AG04449 (cell line): ENCODE data around the gene THSD8.

Experiments used
- CTCF ChIA-PET: fragments of 350-600 bp; formaldehyde crosslinking; extraction: SDS; loops from one replicate; lab custom pipeline; 2021; ENCODE audit warnings: antibody characterized with exemption; lab: Yijun Ruan, JAX
- POLR2A ChIA-PET: fragments of 400-600, 350-600 bp; formaldehyde crosslinking; extraction: SDS; loops from one replicate; lab custom pipeline; 2020; ENCODE audit warnings: antibody characterized with exemption, inconsistent platforms; lab: Yijun Ruan, JAX
- DNase-seq: peaks from one replicate; pipeline ENCODE4 v3.0.0-alpha.2; 2010; ENCODE audit warnings: low read depth, low spot score
- H3K4me3 ChIP-seq: 2 replicates; pipeline ENCODE4 v1.5.1; 2011; ENCODE audit warnings: low read depth, mild to moderate bottlenecking, control low read depth, low read length
- TF ChIP-seq, protein P1 (sequence below): IDR thresholded peaks from one replicate; pipeline ENCODE4 v1.5.1; 2011; ENCODE audit warnings: mild to moderate bottlenecking, moderate library complexity, low read length, control low read depth, inconsistent platforms; ENCODE audit not compliant: insufficient read depth; ENCODE audit errors: missing control alignments

The THSD8 gene

DNA sequence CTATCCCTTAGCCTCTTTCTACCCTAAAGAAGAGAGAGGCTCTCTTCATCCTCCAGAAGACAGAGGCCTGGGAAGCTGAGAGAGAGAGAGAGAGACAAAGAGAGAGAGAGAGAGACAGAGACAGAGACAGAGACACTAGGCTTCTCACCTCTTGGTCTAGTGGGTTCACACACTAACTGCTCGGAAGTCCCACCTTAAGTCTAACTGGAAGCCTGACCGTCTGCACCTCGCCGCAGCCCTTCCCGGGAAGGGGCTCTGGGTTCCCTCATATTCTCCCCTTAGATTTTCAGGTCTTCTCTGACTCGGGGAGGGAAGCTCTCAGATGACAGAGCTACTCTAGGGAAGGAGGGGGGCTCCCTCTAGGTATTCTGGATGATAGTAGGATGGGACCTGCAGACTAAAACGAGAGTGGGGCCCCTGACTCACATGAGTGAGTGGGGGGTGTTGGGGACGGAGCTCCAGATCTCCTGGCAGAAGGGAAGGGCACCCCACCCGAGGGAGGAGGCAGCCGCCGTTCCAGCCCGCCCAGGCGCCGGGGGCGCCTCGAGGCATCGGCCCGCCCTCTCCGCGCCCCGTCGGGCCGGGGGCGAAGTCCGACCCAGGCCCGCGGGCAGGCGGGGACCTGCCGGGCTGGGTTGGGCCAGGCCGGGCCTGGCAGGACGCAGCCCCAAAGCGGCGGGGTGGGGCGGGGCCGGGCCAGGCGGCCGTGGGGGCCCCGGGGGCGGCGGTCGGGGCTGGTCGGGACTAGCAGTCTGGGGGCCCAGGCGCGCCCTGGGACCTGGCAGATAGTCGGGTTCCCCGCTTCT, 12.6 kb upstream of the THSD8 start:
- ChIA-PET POLR2A (interaction anchor here (0.5 to 1.4 kb wide), 7 partner anchors 9 to 364 kb away, joined by 3 to 5 read pairs (median 3); partner anchors contain the start of gene FARSA), CTCF (interaction anchor here (1.1 to 4.7 kb wide), 9 partner anchors 7 to 58 kb away, joined by 3 to 58 read pairs (median 11); partner anchors contain the start of genes PRDX2 and THSD8)
- TF ChIP-seq, protein P1, sequence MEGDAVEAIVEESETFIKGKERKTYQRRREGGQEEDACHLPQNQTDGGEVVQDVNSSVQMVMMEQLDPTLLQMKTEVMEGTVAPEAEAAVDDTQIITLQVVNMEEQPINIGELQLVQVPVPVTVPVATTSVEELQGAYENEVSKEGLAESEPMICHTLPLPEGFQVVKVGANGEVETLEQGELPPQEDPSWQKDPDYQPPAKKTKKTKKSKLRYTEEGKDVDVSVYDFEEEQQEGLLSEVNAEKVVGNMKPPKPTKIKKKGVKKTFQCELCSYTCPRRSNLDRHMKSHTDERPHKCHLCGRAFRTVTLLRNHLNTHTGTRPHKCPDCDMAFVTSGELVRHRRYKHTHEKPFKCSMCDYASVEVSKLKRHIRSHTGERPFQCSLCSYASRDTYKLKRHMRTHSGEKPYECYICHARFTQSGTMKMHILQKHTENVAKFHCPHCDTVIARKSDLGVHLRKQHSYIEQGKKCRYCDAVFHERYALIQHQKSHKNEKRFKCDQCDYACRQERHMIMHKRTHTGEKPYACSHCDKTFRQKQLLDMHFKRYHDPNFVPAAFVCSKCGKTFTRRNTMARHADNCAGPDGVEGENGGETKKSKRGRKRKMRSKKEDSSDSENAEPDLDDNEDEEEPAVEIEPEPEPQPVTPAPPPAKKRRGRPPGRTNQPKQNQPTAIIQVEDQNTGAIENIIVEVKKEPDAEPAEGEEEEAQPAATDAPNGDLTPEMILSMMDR: no peak
- H3K4me3 ChIP-seq: peak overlapping the region; percentile 55
- no peak for DNase-seq

DNA sequence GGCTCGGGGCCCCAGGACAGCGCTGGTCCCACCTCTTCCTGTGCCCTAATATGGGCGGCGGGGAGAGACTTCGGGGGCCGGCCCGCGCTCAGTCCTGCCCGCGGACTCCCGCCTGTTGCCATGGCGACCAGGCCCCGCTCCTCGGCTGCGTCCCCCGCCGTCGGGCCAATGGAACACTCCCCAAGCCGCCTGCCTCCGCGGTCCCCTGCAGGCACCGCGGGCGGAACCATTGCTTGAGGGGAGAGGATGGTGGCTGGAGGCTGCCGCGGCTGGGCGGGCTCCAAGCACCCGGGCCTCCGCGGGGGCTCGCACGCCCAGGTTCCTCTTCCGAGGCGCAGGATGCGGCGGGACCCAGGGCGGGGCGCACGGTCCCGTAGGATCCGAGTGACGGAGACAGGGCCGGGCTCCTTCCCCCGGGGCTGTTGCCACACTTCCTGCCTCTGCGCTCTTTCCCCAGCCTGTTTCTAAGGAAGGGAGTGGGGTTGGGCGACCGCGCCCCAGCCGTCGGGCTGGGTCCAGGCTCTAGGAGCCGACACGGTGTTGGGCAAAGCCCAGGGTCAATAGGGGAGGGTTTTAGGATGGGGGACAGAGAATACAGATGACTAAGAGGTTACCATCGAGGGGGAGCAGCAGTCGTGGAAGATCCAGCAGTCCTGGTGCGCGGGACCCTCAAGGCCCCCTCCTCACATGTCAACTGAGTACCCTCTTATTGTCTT, 11.8 kb upstream of the THSD8 start:
- ChIA-PET POLR2A (interaction anchor here (0.6 to 4.4 kb wide), 4 partner anchors 8 to 143 kb away, joined by 3 to 51 read pairs (median 4); partner anchors contain the start of gene FARSA), CTCF (interaction anchor here (1.0 to 18.0 kb wide), 10 partner anchors 12 to 57 kb away, joined by 3 to 1565 read pairs (median 11); partner anchors contain the start of genes BEST2, HOOK2, PRDX2 and RNASEH2A)
- H3K4me3 ChIP-seq: peak overlapping the region; percentile 55
- TF ChIP-seq, protein P1: no peak
- no peak for DNase-seq

DNA sequence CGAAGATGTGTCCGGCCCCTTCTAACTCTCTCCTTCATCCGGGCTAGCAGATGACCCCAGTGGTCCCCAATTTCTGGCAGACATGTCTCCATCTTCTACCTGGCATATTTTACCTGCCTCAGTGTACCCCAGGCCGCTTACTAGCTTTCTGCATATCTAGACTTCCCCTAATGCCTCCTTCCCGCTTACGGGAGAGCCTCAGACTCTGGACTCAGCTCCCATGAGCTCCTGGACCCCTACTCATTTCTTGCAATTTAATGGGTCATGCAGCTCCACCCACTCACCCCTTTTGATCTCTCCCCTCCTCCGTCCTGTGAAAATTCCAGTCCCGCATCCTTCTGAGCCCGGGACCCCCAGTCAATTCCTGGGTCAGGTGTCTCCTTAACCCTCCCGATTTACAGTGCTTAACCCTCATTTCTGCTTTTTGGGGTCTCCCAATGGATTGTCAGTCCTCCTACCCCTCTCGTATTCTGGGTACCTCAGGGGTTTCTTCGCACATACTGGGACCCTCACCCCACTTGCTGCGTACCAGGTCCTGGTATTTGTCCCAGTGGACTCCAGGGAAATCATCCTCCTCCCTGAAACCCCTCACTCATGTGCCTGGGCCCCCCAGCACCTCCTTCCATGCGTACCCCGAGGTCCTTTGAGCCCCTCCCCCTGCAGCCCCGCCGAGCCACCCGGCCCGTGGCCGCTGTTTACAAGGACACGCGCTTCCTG, 11.1 kb upstream of the THSD8 start:
- POLR2A ChIA-PET: interaction anchor here (0.6 to 4.4 kb wide), 29 partner anchors 8 to 942 kb away, joined by 3 to 158 read pairs (median 4); partner anchors contain the start of genes FBXW9, GET3, RAD23A and RNASEH2A
- CTCF ChIA-PET: interaction anchor here (1.0 to 18.0 kb wide), 5 partner anchors 9 to 57 kb away, joined by 3 to 1565 read pairs (median 7); partner anchors contain the start of genes BEST2, HOOK2, RNASEH2A and TRIR
- TF ChIP-seq, protein P1: no peak
- peak overlapping the region; percentile 55 for H3K4me3 ChIP-seq
- no peak for DNase-seq

DNA sequence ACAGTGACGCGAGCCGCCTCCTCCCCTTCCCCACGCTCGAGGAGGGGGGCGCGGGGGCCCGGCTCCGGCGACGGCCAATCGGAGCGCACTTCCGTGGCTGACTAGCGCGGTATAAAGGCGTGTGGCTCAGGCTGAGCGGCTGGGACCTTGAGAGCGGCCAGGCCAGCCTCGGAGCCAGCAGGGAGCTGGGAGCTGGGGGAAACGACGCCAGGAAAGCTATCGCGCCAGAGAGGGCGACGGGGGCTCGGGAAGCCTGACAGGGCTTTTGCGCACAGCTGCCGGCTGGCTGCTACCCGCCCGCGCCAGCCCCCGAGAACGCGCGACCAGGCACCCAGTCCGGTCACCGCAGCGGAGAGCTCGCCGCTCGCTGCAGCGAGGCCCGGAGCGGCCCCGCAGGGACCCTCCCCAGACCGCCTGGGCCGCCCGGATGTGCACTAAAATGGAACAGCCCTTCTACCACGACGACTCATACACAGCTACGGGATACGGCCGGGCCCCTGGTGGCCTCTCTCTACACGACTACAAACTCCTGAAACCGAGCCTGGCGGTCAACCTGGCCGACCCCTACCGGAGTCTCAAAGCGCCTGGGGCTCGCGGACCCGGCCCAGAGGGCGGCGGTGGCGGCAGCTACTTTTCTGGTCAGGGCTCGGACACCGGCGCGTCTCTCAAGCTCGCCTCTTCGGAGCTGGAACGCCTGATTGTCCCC, 10.4 kb upstream of the THSD8 start, which contains the start of gene JUNB:
Gene JUNB, plus strand, starts transcription at position 142 of the 706 bp plus-strand sequence. Its CDS starts 286 bp downstream, at position 428.
- CTCF ChIA-PET: interaction anchor here (1.0 to 18.0 kb wide), 5 partner anchors 9 to 57 kb away, joined by 3 to 1565 read pairs (median 7); partner anchors contain the start of genes BEST2, HOOK2, RNASEH2A and TRIR
- no peak for DNase-seq
- POLR2A ChIA-PET: interaction anchor here (0.6 to 4.4 kb wide), 34 partner anchors 9 to 941 kb away, joined by 3 to 158 read pairs (median 4); partner anchors contain the start of genes FBXW9, GET3, RAD23A and RNASEH2A
- TF ChIP-seq, protein P1: no peak
- peak within 1 kb of the TSS; percentile 99 for H3K4me3 ChIP-seq
